Measurements from ENCODE around the gene GTF3A. TPM values are rescaled to one million over a fixed set of nuclear protein-coding genes. Genes with fewer than 3 reads are reported as not detected.
"Not testable (repeated sequence)": the region's sequence is repeated elsewhere in the genome, so short reads cannot be mapped to it uniquely, and the experiment has no call there.

The GTF3A gene
- total RNA-seq, 2 experiments from 2014 or later = 242 to 251 TPM

- ChIA-PET POLR2A (interaction anchor here (0.6 to 0.7 kb wide), 2 partner anchors 288 to 435 kb away, joined by 3 to 4 read pairs; no protein-coding TSS in a partner anchor), CTCF (ENCODE audit: unreplicated experiment) (no interaction called here)
- no peak for DNase-seq (ENCODE audit: low spot score)
- no peaks in the 10 kb centered on the region for H4K20me1 ChIP-seq (ENCODE audit: insufficient read depth, low read length)
- BruUV-seq (replicated peaks) = no TSS peak
- no peak for TF ChIP-seq EZH2phosphoT487 (IDR thresholded peaks at IDR 0.05; ENCODE audit: borderline replicate concordance, low read depth, low read length)
- H3K9me2 ChIP-seq (ENCODE audit: insufficient read depth, low read length) = no peaks in the 10 kb centered on the region
- H3K27ac ChIP-seq (ENCODE audit: low read depth, low read length, poor library complexity, severe bottlenecking) = no peak overlapping the region
- no peak overlapping the region for H2AFZ ChIP-seq (ENCODE audit: low read length)
- H3K4me3 ChIP-seq (ENCODE audit: low read depth, low read length, poor library complexity, severe bottlenecking) = no peak overlapping the region
- H3K79me2 ChIP-seq (ENCODE audit: insufficient read depth, low read depth, low read length) = no peaks in the 10 kb centered on the region
- H3K9me3 ChIP-seq (ENCODE audit: low read length) = no peaks in the 10 kb centered on the region
- no peaks in the 10 kb centered on the region for H3K36me3 ChIP-seq (ENCODE audit: insufficient read depth, low read length)
- H3K4me1 ChIP-seq (ENCODE audit: insufficient read depth, low read length, poor library complexity, severe bottlenecking) = no peaks in the 10 kb centered on the region
- intact Hi-C loops (cut with micrococcal nuclease; ENCODE audit: unreplicated experiment) = no loop called here
- H3K4me2 ChIP-seq (ENCODE audit: low read length) = no peak overlapping the region
These were observed 29.4 kb upstream of the GTF3A start for GRCh38 chr13:27395007-27395510.

GRCh38 chr13:27396252-27396846 lies 28.1 kb upstream of the GTF3A start:
- Histone ChIP-seq H3K4me1 (ENCODE audit: insufficient read depth, low read length, poor library complexity, severe bottlenecking) (no peaks in the 10 kb centered on the region), H3K9me3 (ENCODE audit: low read length) (no peaks in the 10 kb centered on the region), H3K79me2 (ENCODE audit: insufficient read depth, low read depth, low read length) (no peaks in the 10 kb centered on the region), H3K27ac (ENCODE audit: low read depth, low read length, poor library complexity, severe bottlenecking) (no peak overlapping the region), H3K4me2 (ENCODE audit: low read length) (no peak overlapping the region), H4K20me1 (ENCODE audit: insufficient read depth, low read length) (no peaks in the 10 kb centered on the region), H3K4me3 (ENCODE audit: low read depth, low read length, poor library complexity, severe bottlenecking) (no peak overlapping the region), H2AFZ (ENCODE audit: low read length) (no peak overlapping the region), H3K36me3 (ENCODE audit: insufficient read depth, low read length) (no peaks in the 10 kb centered on the region), H3K9me2 (ENCODE audit: insufficient read depth, low read length) (no peaks in the 10 kb centered on the region)
- POLR2A ChIA-PET = no interaction called here
- no peak for DNase-seq (ENCODE audit: low spot score)
- intact Hi-C loops (cut with micrococcal nuclease; ENCODE audit: unreplicated experiment) = no loop called here
- no TSS peak for BruUV-seq (replicated peaks)
- CTCF ChIA-PET (ENCODE audit: unreplicated experiment) = no interaction called here
- TF ChIP-seq EZH2phosphoT487 (IDR thresholded peaks at IDR 0.05; ENCODE audit: borderline replicate concordance, low read depth, low read length) (no peak), CTCF (conservative IDR thresholded peaks at IDR 0.05; ENCODE audit: low read length) (no peak)

GRCh38 chr13:27398360-27398759 lies 26.1 kb upstream of the GTF3A start:
- Histone ChIP-seq H3K79me2 (ENCODE audit: insufficient read depth, low read depth, low read length) (no peaks in the 10 kb centered on the region), H3K9me3 (ENCODE audit: low read length) (no peaks in the 10 kb centered on the region), H3K4me1 (ENCODE audit: insufficient read depth, low read length, poor library complexity, severe bottlenecking) (no peaks in the 10 kb centered on the region), H2AFZ (ENCODE audit: low read length) (no peak overlapping the region), H4K20me1 (ENCODE audit: insufficient read depth, low read length) (no peaks in the 10 kb centered on the region), H3K9me2 (ENCODE audit: insufficient read depth, low read length) (no peaks in the 10 kb centered on the region), H3K4me2 (ENCODE audit: low read length) (no peak overlapping the region), H3K27ac (ENCODE audit: low read depth, low read length, poor library complexity, severe bottlenecking) (no peak overlapping the region), H3K4me3 (ENCODE audit: low read depth, low read length, poor library complexity, severe bottlenecking) (no peak overlapping the region), H3K36me3 (ENCODE audit: insufficient read depth, low read length) (no peaks in the 10 kb centered on the region)
- BruUV-seq (replicated peaks) = no TSS peak
- no peak for DNase-seq (ENCODE audit: low spot score)
- no peak for TF ChIP-seq EZH2phosphoT487 (IDR thresholded peaks at IDR 0.05; ENCODE audit: borderline replicate concordance, low read depth, low read length)
- no peak for TF ChIP-seq CTCF (conservative IDR thresholded peaks at IDR 0.05; ENCODE audit: low read length)
- intact Hi-C loops (cut with micrococcal nuclease; ENCODE audit: unreplicated experiment) = no loop called here
- ChIA-PET CTCF (ENCODE audit: unreplicated experiment) (no interaction called here), POLR2A (no interaction called here)

GRCh38 chr13:27400405-27400804 lies 24.0 kb upstream of the GTF3A start:
- H3K4me3 ChIP-seq (ENCODE audit: low read depth, low read length, poor library complexity, severe bottlenecking); H2AFZ ChIP-seq (ENCODE audit: low read length); H4K20me1 ChIP-seq (ENCODE audit: insufficient read depth, low read length); CTCF ChIA-PET (ENCODE audit: unreplicated experiment); H3K36me3 ChIP-seq (ENCODE audit: insufficient read depth, low read length); H3K9me3 ChIP-seq (ENCODE audit: low read length); BruUV-seq (replicated peaks); intact Hi-C loops (cut with micrococcal nuclease; ENCODE audit: unreplicated experiment); DNase-seq (ENCODE audit: low spot score); H3K4me2 ChIP-seq (ENCODE audit: low read length); H3K27ac ChIP-seq (ENCODE audit: low read depth, low read length, poor library complexity, severe bottlenecking); H3K79me2 ChIP-seq (ENCODE audit: insufficient read depth, low read depth, low read length); H3K9me2 ChIP-seq (ENCODE audit: insufficient read depth, low read length); H3K4me1 ChIP-seq (ENCODE audit: insufficient read depth, low read length, poor library complexity, severe bottlenecking): not testable (repeated sequence)
- POLR2A ChIA-PET = interaction anchor here (0.6 kb wide), 2 partner anchors 347 to 425 kb away, joined by 3 to 5 read pairs; no protein-coding TSS in a partner anchor
